WTC11 (cell line): Measurements from ENCODE around the gene CCNJL. TPM values are rescaled to one million over a fixed set of nuclear protein-coding genes. Genes with fewer than 3 reads are reported as not detected.

Source experiments
- ATAC-seq: fragments of 200-7000 bp; cut with Tn5 transposase; 2 replicates; pipeline ENCODE4 v1.10.0; 2021; ENCODE audit warnings: mild to moderate bottlenecking, moderate library complexity
- CTCF ChIA-PET: fragments of 300-600 bp; sonication (Branson Sonifier 250); formaldehyde crosslinking; loops from one replicate; lab custom pipeline; 2021; ENCODE audit warnings: antibody characterized with exemption; lab: Charles Lee
- POLR2A ChIA-PET: fragments of 350-600 bp; sonication (Branson Sonifier 250); formaldehyde crosslinking; loops from one replicate; lab custom pipeline; 2021; ENCODE audit warnings: antibody characterized with exemption; lab: Charles Lee
- DNase-seq: peaks from one replicate; pipeline ENCODE4 v3.0.0; 2021; ENCODE audit warnings: low spot score
- H3K27ac Mint-ChIP-seq: 2 replicates; pipeline ENCODE4 v1.8.0; 2021; ENCODE audit warnings: mixed read lengths
- H3K27me3 Mint-ChIP-seq: 2 replicates; pipeline ENCODE4 v1.8.0; 2021; ENCODE audit warnings: low read depth, mild to moderate bottlenecking, moderate library complexity, mixed read lengths
- H3K36me3 Mint-ChIP-seq: 2 replicates; pipeline ENCODE4 v1.8.0; 2021; ENCODE audit warnings: mixed read lengths
- H3K4me1 Mint-ChIP-seq: 2 replicates; pipeline ENCODE4 v1.8.0; 2022; ENCODE audit warnings: mixed read lengths
- H3K4me3 Mint-ChIP-seq: 2 replicates; pipeline ENCODE4 v1.8.0; 2021; ENCODE audit warnings: mild to moderate bottlenecking, moderate library complexity, mixed read lengths
- H3K9me3 Mint-ChIP-seq: 2 replicates; pipeline ENCODE4 v1.8.0; 2021; ENCODE audit warnings: mixed read lengths
- CREB1 ChIP-seq: sonication (generic); formaldehyde crosslinking; IDR thresholded peaks from 2 replicates; pipeline ENCODE4 v1.8.0; 2023; ENCODE audit warnings: mild to moderate bottlenecking, missing genetic modification reagents
- FOXJ3 ChIP-seq: sonication (generic); formaldehyde crosslinking; IDR thresholded peaks from 2 replicates; pipeline ENCODE4 v1.9.0; 2021; ENCODE audit warnings: missing genetic modification reagents, mild to moderate bottlenecking, borderline replicate concordance
- NFE2L1 ChIP-seq: sonication (generic); formaldehyde crosslinking; IDR thresholded peaks from 2 replicates; pipeline ENCODE4 v1.8.1; 2023; ENCODE audit warnings: missing genetic modification reagents
- RORB ChIP-seq: fragments of 250-450 bp; sonication (Bioruptor Pico); IDR thresholded peaks from 2 replicates; pipeline ENCODE4 v1.9.0; 2021; ENCODE audit warnings: mild to moderate bottlenecking
- ZNF263 ChIP-seq: sonication (generic); formaldehyde crosslinking; IDR thresholded peaks from 2 replicates; pipeline ENCODE4 v1.8.1; 2022; ENCODE audit warnings: low read depth, mild to moderate bottlenecking, moderate library complexity, missing genetic modification reagents
- total RNA-seq: library from RNA; stranded (reverse); gene quantifications from 3 replicates; pipeline ENCODE4 v1.2.3, GENCODE V29; 2021
- TF ChIP-seq, protein P1 (sequence below): fragments of 250-450 bp; sonication (Bioruptor Pico); IDR thresholded peaks from 2 replicates; pipeline ENCODE4 v1.9.0; 2021; ENCODE audit warnings: mild to moderate bottlenecking
- TF ChIP-seq, protein P2 (sequence below): sonication (generic); formaldehyde crosslinking; IDR thresholded peaks from 2 replicates; pipeline ENCODE4 v1.8.1; 2022; ENCODE audit warnings: low read depth, mild to moderate bottlenecking, moderate library complexity, missing genetic modification reagents, borderline replicate concordance
- TF ChIP-seq, protein P3 (sequence below): sonication (generic); formaldehyde crosslinking; IDR thresholded peaks from 2 replicates; pipeline ENCODE4 v1.8.0; 2022; ENCODE audit warnings: missing genetic modification reagents
- TF ChIP-seq, protein P4 (sequence below): sonication (generic); formaldehyde crosslinking; conservative IDR thresholded peaks from 2 replicates; pipeline ENCODE4 v1.8.1; 2023; ENCODE audit warnings: mild to moderate bottlenecking, low read depth, missing genetic modification reagents, moderate library complexity

CCNJL gene
- total RNA-seq, 1 experiment from 2014 or later, result 31.3 TPM

DNA sequence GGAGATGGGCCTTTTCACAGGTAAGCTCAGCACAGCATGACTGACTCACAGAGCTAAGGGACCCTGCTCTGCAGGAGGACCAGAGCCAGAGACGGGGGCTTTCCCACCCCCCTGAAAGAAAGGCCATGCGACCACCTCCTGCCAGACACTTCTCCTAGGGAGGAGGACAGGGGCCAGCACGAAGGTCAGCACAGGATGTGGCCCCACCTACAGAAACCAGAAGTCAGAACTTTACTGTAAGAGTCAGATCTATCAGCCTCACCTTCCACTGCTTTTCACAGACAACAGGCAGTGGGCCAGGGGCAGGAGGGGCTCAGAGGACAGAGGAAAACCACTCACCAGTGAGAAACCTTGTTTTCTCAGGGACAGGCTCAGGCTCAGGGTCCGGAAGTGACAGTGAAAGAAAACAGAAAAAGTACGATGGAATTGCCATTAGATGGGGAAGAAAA lies 37.9 kb downstream of the CCNJL start:
- ChIA-PET CTCF (interaction anchor here (1.2 kb wide), 1 partner anchor 253 kb away, joined by 3 read pairs; no protein-coding TSS in a partner anchor), POLR2A (interaction anchor here (0.6 kb wide), 1 partner anchor 178 kb away, joined by 3 read pairs; no protein-coding TSS in a partner anchor)
- Mint-ChIP-seq H3K27me3 (no peaks in the 10 kb centered on the region), H3K4me1 (peaks cover 45% of the 10 kb centered on the region), H3K36me3 (peaks cover 35% of the 10 kb centered on the region), H3K4me3 (no peak overlapping the region), H3K27ac (peak overlapping the region; percentile 95), H3K9me3 (no peaks in the 10 kb centered on the region)
- TF ChIP-seq NFE2L1 (CRISPR knock-in tag), result no peak
- TF ChIP-seq, protein P1, sequence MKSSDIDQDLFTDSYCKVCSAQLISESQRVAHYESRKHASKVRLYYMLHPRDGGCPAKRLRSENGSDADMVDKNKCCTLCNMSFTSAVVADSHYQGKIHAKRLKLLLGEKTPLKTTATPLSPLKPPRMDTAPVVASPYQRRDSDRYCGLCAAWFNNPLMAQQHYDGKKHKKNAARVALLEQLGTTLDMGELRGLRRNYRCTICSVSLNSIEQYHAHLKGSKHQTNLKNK (CRISPR knock-in tag), result no peak
- ATAC-seq (no peak), DNase-seq (no peak)

DNA sequence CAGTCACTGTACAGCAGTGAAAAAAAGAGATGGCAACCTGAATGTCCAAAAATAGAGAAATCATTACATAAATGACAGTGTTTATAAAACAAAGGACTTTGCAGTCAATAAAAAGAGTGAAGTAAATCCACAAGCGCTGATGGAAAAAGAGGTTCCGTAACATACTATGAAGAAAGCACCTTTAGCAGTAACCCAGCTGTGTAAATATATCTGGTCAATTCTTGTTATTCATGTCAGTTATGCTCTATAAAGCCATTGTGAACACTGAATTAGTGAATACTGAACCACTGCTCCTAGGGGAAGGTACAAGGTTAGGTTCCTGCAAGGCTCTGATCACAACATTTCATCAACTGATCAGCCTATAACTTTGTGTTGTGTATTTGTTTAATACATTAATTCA lies 39.5 kb downstream of the CCNJL start:
- TF ChIP-seq ZNF263, result no peak
- TF ChIP-seq, protein P2, sequence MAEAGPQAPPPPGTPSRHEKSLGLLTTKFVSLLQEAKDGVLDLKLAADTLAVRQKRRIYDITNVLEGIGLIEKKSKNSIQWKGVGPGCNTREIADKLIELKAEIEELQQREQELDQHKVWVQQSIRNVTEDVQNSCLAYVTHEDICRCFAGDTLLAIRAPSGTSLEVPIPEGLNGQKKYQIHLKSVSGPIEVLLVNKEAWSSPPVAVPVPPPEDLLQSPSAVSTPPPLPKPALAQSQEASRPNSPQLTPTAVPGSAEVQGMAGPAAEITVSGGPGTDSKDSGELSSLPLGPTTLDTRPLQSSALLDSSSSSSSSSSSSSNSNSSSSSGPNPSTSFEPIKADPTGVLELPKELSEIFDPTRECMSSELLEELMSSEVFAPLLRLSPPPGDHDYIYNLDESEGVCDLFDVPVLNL (CRISPR knock-in tag), result no peak
- ChIA-PET POLR2A (no interaction called here), CTCF (interaction anchor here (0.7 to 1.5 kb wide), 3 partner anchors 72 to 251 kb away, joined by 3 to 4 read pairs (median 3); no protein-coding TSS in a partner anchor)
- no peak for ATAC-seq
- no peak for DNase-seq
- H3K9me3 Mint-ChIP-seq, result no peaks in the 10 kb centered on the region
- H3K4me3 Mint-ChIP-seq, result no peak overlapping the region
- H3K4me1 Mint-ChIP-seq, result peaks cover 37% of the 10 kb centered on the region
- H3K27me3 Mint-ChIP-seq, result no peaks in the 10 kb centered on the region
- peak overlapping the region; percentile 95; the same call in 1 of the 2 replicates for H3K27ac Mint-ChIP-seq
- H3K36me3 Mint-ChIP-seq, result peaks cover 34% of the 10 kb centered on the region

DNA sequence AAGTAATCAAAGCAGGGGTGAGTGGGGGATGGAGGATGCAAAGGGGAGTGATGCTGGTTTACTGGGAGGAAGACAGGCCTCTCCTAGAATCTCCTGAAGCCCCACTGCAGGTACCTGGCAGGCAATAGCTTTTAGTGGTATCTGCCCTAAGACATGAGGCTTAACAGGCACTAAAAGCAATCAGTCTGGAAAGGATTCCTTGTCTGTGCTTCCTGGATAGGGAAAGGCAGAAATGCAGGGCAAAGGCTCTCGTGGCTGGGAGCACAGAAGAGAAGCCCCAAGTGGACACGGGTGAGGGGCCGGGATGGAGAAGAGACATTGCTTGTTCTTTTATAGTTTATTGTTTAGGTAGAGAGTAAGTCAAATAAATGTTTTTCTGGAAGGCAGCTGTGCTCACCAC lies 40.1 kb downstream of the CCNJL start:
- POLR2A ChIA-PET, result interaction anchor here (0.6 kb wide), 1 partner anchor 69 kb away, joined by 3 read pairs; no protein-coding TSS in a partner anchor
- Mint-ChIP-seq H3K27me3 (no peaks in the 10 kb centered on the region), H3K9me3 (no peaks in the 10 kb centered on the region)

More for the DNA sequence above, 40.1 kb downstream of the CCNJL start:
- peak; percentile 45 for ATAC-seq
- no peak for DNase-seq
- CTCF ChIA-PET, result interaction anchor here (1.0 to 1.6 kb wide), 5 partner anchors 10 to 251 kb away, joined by 3 to 10 read pairs (median 4); no protein-coding TSS in a partner anchor
- Mint-ChIP-seq H3K36me3 (peaks cover 32% of the 10 kb centered on the region), H3K4me1 (peaks cover 43% of the 10 kb centered on the region), H3K4me3 (no peak overlapping the region), H3K27ac (peak overlapping the region; percentile 95)
- TF ChIP-seq FOXJ3 (CRISPR knock-in tag) (no peak), CREB1 (CRISPR knock-in tag) (no peak), RORB (CRISPR knock-in tag) (no peak)
- TF ChIP-seq, protein P3, sequence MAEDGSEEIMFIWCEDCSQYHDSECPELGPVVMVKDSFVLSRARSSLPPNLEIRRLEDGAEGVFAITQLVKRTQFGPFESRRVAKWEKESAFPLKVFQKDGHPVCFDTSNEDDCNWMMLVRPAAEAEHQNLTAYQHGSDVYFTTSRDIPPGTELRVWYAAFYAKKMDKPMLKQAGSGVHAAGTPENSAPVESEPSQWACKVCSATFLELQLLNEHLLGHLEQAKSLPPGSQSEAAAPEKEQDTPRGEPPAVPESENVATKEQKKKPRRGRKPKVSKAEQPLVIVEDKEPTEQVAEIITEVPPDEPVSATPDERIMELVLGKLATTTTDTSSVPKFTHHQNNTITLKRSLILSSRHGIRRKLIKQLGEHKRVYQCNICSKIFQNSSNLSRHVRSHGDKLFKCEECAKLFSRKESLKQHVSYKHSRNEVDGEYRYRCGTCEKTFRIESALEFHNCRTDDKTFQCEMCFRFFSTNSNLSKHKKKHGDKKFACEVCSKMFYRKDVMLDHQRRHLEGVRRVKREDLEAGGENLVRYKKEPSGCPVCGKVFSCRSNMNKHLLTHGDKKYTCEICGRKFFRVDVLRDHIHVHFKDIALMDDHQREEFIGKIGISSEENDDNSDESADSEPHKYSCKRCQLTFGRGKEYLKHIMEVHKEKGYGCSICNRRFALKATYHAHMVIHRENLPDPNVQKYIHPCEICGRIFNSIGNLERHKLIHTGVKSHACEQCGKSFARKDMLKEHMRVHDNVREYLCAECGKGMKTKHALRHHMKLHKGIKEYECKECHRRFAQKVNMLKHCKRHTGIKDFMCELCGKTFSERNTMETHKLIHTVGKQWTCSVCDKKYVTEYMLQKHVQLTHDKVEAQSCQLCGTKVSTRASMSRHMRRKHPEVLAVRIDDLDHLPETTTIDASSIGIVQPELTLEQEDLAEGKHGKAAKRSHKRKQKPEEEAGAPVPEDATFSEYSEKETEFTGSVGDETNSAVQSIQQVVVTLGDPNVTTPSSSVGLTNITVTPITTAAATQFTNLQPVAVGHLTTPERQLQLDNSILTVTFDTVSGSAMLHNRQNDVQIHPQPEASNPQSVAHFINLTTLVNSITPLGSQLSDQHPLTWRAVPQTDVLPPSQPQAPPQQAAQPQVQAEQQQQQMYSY (CRISPR knock-in tag), result no peak
- TF ChIP-seq, protein P4, sequence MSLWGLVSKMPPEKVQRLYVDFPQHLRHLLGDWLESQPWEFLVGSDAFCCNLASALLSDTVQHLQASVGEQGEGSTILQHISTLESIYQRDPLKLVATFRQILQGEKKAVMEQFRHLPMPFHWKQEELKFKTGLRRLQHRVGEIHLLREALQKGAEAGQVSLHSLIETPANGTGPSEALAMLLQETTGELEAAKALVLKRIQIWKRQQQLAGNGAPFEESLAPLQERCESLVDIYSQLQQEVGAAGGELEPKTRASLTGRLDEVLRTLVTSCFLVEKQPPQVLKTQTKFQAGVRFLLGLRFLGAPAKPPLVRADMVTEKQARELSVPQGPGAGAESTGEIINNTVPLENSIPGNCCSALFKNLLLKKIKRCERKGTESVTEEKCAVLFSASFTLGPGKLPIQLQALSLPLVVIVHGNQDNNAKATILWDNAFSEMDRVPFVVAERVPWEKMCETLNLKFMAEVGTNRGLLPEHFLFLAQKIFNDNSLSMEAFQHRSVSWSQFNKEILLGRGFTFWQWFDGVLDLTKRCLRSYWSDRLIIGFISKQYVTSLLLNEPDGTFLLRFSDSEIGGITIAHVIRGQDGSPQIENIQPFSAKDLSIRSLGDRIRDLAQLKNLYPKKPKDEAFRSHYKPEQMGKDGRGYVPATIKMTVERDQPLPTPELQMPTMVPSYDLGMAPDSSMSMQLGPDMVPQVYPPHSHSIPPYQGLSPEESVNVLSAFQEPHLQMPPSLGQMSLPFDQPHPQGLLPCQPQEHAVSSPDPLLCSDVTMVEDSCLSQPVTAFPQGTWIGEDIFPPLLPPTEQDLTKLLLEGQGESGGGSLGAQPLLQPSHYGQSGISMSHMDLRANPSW (CRISPR knock-in tag), result no peak
